HG02642 (cell line): ENCODE data around the gene PWWP2B.

Source experiments
- ATAC-seq: cut with Tn5 transposase; IDR thresholded peaks from one replicate; pipeline ENCODE4 v1.9.1; 2021; ENCODE audit warnings: mild to moderate bottlenecking; ENCODE audit not compliant: unreplicated experiment, poor library complexity

The PWWP2B gene

GRCh38 chr10:132362151-132362611 lies 34.8 kb upstream of the PWWP2B start:
- no peak for ATAC-seq

- ATAC-seq, result no peak
These were observed 33.6 kb upstream of the PWWP2B start for GRCh38 chr10:132363376-132363775.

- no peak for ATAC-seq
These were observed 32.9 kb upstream of the PWWP2B start for GRCh38 chr10:132363921-132364593.

- ATAC-seq, result no peak
These were observed 32.4 kb upstream of the PWWP2B start for GRCh38 chr10:132364594-132364970.

- ATAC-seq, result no peak
These were observed 31.9 kb upstream of the PWWP2B start for GRCh38 chr10:132365102-132365501.

GRCh38 chr10:132366006-132366405 lies 31.0 kb upstream of the PWWP2B start:
- ATAC-seq, result no peak

- ATAC-seq, result no peak
These were observed 30.5 kb upstream of the PWWP2B start for GRCh38 chr10:132366499-132366898.

- no peak for ATAC-seq
These were observed 28.6 kb upstream of the PWWP2B start for GRCh38 chr10:132368391-132368790.

GRCh38 chr10:132368881-132369635 lies 27.9 kb upstream of the PWWP2B start:
- no peak for ATAC-seq

GRCh38 chr10:132369636-132370185 lies 27.3 kb upstream of the PWWP2B start:
- ATAC-seq, result no peak

- no peak for ATAC-seq
These were observed 26.3 kb upstream of the PWWP2B start for GRCh38 chr10:132370426-132371340.

GRCh38 chr10:132371641-132372081 lies 25.3 kb upstream of the PWWP2B start:
- no peak for ATAC-seq

GRCh38 chr10:132372516-132373095 lies 24.4 kb upstream of the PWWP2B start:
- no peak for ATAC-seq

- no peak for ATAC-seq
These were observed 23.6 kb upstream of the PWWP2B start for GRCh38 chr10:132373241-132373955.

GRCh38 chr10:132374176-132374575 lies 22.8 kb upstream of the PWWP2B start:
- no peak for ATAC-seq

- ATAC-seq, result no peak
These were observed 22.4 kb upstream of the PWWP2B start for GRCh38 chr10:132374612-132375011.

GRCh38 chr10:132375116-132375794 lies 21.7 kb upstream of the PWWP2B start:
- no peak for ATAC-seq

GRCh38 chr10:132375795-132376297 lies 21.2 kb upstream of the PWWP2B start:
- ATAC-seq, result no peak

GRCh38 chr10:132376394-132376851 lies 20.6 kb upstream of the PWWP2B start:
- ATAC-seq, result no peak
